NB4 (cell line): ENCODE measurements around the gene CTNS.

Experiments used
- POLR2A ChIP-seq: IDR thresholded peaks from 2 replicates; pipeline ENCODE4 v1.6.1; 2011; ENCODE audit warnings: mild to moderate bottlenecking; ENCODE audit not compliant: insufficient read length; ENCODE audit errors: extremely low read depth
- TF ChIP-seq, protein P1 (sequence below): IDR thresholded peaks from one replicate; pipeline ENCODE4 v1.5.1; 2012; ENCODE audit warnings: low read depth, low read length
- TF ChIP-seq, protein P2 (sequence below): IDR thresholded peaks from 2 replicates; pipeline ENCODE4 v1.6.1; 2011; ENCODE audit warnings: low read depth, low read length

GRCh38 chr17:3681565-3681964 is 45.0 kb downstream of the CTNS start:
- TF ChIP-seq, protein P1, sequence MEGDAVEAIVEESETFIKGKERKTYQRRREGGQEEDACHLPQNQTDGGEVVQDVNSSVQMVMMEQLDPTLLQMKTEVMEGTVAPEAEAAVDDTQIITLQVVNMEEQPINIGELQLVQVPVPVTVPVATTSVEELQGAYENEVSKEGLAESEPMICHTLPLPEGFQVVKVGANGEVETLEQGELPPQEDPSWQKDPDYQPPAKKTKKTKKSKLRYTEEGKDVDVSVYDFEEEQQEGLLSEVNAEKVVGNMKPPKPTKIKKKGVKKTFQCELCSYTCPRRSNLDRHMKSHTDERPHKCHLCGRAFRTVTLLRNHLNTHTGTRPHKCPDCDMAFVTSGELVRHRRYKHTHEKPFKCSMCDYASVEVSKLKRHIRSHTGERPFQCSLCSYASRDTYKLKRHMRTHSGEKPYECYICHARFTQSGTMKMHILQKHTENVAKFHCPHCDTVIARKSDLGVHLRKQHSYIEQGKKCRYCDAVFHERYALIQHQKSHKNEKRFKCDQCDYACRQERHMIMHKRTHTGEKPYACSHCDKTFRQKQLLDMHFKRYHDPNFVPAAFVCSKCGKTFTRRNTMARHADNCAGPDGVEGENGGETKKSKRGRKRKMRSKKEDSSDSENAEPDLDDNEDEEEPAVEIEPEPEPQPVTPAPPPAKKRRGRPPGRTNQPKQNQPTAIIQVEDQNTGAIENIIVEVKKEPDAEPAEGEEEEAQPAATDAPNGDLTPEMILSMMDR, result no peak
- TF ChIP-seq POLR2A, result no peak
- TF ChIP-seq, protein P2, sequence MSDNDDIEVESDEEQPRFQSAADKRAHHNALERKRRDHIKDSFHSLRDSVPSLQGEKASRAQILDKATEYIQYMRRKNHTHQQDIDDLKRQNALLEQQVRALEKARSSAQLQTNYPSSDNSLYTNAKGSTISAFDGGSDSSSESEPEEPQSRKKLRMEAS, result no peak
